ENCODE data around the gene CTNNA3. TPM values are rescaled to one million over a fixed set of nuclear protein-coding genes. Genes with fewer than 3 reads are reported as not detected.

The CTNNA3 gene
- total and polyA plus RNA-seq, 2 of the 4 experiments (the other 2 are of a cell fraction) = 0.19 to 0.90 TPM

- Histone ChIP-seq H3K4me1 (ENCODE audit: control insufficient read depth, insufficient read depth, low read length) (no peaks in the 10 kb centered on the region), H3K4me3 (ENCODE audit: insufficient read depth, low read depth, low read length) (no peak overlapping the region), H2BK120ac (ENCODE audit: low read depth, low read length) (no peak overlapping the region), H2AFZ (replicated peaks; ENCODE audit: low read length, poor library complexity) (no peak overlapping the region), H3K9ac (ENCODE audit: low read depth, low read length) (no peak overlapping the region), H3K23ac (ENCODE audit: low read depth, low read length) (no peak overlapping the region), H3K27ac (ENCODE audit: insufficient read depth, low read length) (no peak overlapping the region), H4K20me1 (ENCODE audit: insufficient read depth, low read length) (no peaks in the 10 kb centered on the region), H3K14ac (replicated peaks; ENCODE audit: low read depth, low read length) (no peak overlapping the region), H4K8ac (ENCODE audit: low read depth in 2 of 2, low read length in 2 of 2) (no peak overlapping the region), H3K79me1 (ENCODE audit: low read depth in 1 of 2, low read length in 2 of 2) (no peaks in the 10 kb centered on the region), H2BK5ac (ENCODE audit: low read depth, low read length, poor library complexity, severe bottlenecking) (no peak overlapping the region), H4K91ac (ENCODE audit: insufficient read depth, low read depth, low read length) (no peak overlapping the region), H3K4me2 (ENCODE audit: low read depth, low read length) (no peak overlapping the region), H4K5ac (ENCODE audit: low read depth, low read length) (no peak overlapping the region), H3K9me3 (ENCODE audit: control insufficient read depth, insufficient read depth, low read length) (no peaks in the 10 kb centered on the region), H3K9me1 (ENCODE audit: insufficient read depth, low read length) (no peaks in the 10 kb centered on the region), H2BK15ac (ENCODE audit: low read depth, low read length) (no peak overlapping the region), H3K56ac (ENCODE audit: extremely low read depth, insufficient read depth, low read length) (no peak overlapping the region), H3K27me3 (ENCODE audit: control insufficient read depth, insufficient read depth, low read length) (no peaks in the 10 kb centered on the region), H2AK9ac (replicated peaks; ENCODE audit: low read depth, low read length, poor library complexity) (no peak overlapping the region), H2AK5ac (ENCODE audit: low read depth, low read length) (no peak overlapping the region), H3K18ac (ENCODE audit: low read depth, low read length) (no peak overlapping the region), H2BK20ac (ENCODE audit: low read depth, low read length) (no peak overlapping the region), H3K36me3 (ENCODE audit: control insufficient read depth, insufficient read depth, low read length) (no peaks in the 10 kb centered on the region), H3K4ac (ENCODE audit: low read depth, low read length) (no peak overlapping the region)
- ChIA-PET POLR2A (ENCODE audit: unreplicated experiment) (interaction anchor here (0.6 kb wide), 1 partner anchor 24 kb away, joined by 3 read pairs; no protein-coding TSS in a partner anchor), CTCF (interaction anchor here (0.5 to 1.3 kb wide), 2 partner anchors 57 to 113 kb away, joined by 3 to 7 read pairs; no protein-coding TSS in a partner anchor)
- WGBS, 2 experiments (ENCODE audit: extremely low coverage in 2 of 2, insufficient read length in 1 of 2) = no CpG with 5 or more reads among the region's 1 CpG
- peak; percentile 30 for DNase-seq
- no peak for TF ChIP-seq MXI1 (IDR thresholded peaks at IDR 0.05; ENCODE audit: borderline replicate concordance, low read depth, low read length)
- no peak for TF ChIP-seq CHD1 (IDR thresholded peaks at IDR 0.05; ENCODE audit: low read depth, low read length)
- no peak for TF ChIP-seq RCOR1 (IDR thresholded peaks at IDR 0.05; ENCODE audit: insufficient replicate concordance, low read length)
- no peak for TF ChIP-seq MAZ (IDR thresholded peaks at IDR 0.05; ENCODE audit: borderline replicate concordance, low read depth, low read length)
- no peak for TF ChIP-seq USF2 (IDR thresholded peaks at IDR 0.05; ENCODE audit: low read depth, low read length)
- TF ChIP-seq SMC3 (IDR thresholded peaks at IDR 0.05; ENCODE audit: low read depth, low read length) = peak; percentile 31; the same call in 1 of the 2 replicates
- peak; percentile 44 for TF ChIP-seq CTCF (conservative IDR thresholded peaks at IDR 0.05; ENCODE audit: low read depth, low read length)
- no peak for TF ChIP-seq MAFK (IDR thresholded peaks at IDR 0.05; ENCODE audit: low read depth, low read length)
- TF ChIP-seq RFX5 (IDR thresholded peaks at IDR 0.05; ENCODE audit: low read depth, low read length) = no peak
- TF ChIP-seq RAD21 (IDR thresholded peaks at IDR 0.05; ENCODE audit: low read length) = peak; percentile 39
- TF ChIP-seq NFE2L2 (IDR thresholded peaks at IDR 0.05; ENCODE audit: low read depth, low read length) = peak; percentile 56
- no peak for TF ChIP-seq ELK1 (IDR thresholded peaks at IDR 0.05; ENCODE audit: borderline replicate concordance, low read depth, low read length)
- TF ChIP-seq BHLHE40 (IDR thresholded peaks at IDR 0.05; ENCODE audit: low read depth, low read length) = no peak
- TF ChIP-seq FOS (IDR thresholded peaks at IDR 0.05; ENCODE audit: low read depth, low read length) = no peak
- TF ChIP-seq CEBPB (IDR thresholded peaks at IDR 0.05; ENCODE audit: low read depth, low read length) = peak; percentile 51
- no peak for TF ChIP-seq POLR2A (IDR thresholded peaks at IDR 0.05; ENCODE audit: low read depth, low read length)
- intact Hi-C loops (cut with micrococcal nuclease) (loop anchor here (1.0 to 10.0 kb wide), 2 partner anchors 113 to 142 kb away; no protein-coding TSS in a partner anchor), in situ Hi-C loops (cut with MboI; ENCODE audit: low sequenced_read_pairs) (no loop called here), dilution Hi-C loops (cut with HindIII; ENCODE audit: low sequenced_read_pairs, unreplicated experiment) (no loop called here)
- ATAC-seq (ENCODE audit: low read depth) = no peak
- no TSS peak for BruUV-seq (replicated peaks)
These were observed 29.5 kb downstream of the CTNNA3 start for GRCh38 chr10:67666416-67667034.
